Measurements from ENCODE around the gene RAB11FIP3. TPM values are rescaled to one million over a fixed set of nuclear protein-coding genes. Genes with fewer than 3 reads are reported as not detected.

Gene RAB11FIP3
- polyA plus RNA-seq, 1 of the 3 experiments (the other 2 are of a cell fraction), result 24.8 TPM

- peaks cover 0 to 27% of the 10 kb centered on the region in 2 experiments for H3K36me3 ChIP-seq (replicated peaks in 1 of 2; ENCODE audit: control insufficient read depth in 1 of 2, insufficient read depth in 2 of 2, low read length in 1 of 2)
- peaks cover 0 to 5% of the 10 kb centered on the region in 2 experiments; a peak in 1 of 4 replicates for H3K4me1 ChIP-seq (ENCODE audit: control insufficient read depth in 1 of 2, insufficient read depth in 2 of 2, low read depth in 1 of 2, low read length in 1 of 2)
- ChIA-PET CTCF (interaction anchor here (1.2 kb wide), 1 partner anchor 12 kb away, joined by 3 read pairs; no protein-coding TSS in a partner anchor), POLR2A (no interaction called here)
- H3F3A ChIP-seq (replicated peaks; ENCODE audit: insufficient read depth), result no peaks in the 10 kb centered on the region
- peaks cover 26% of the 10 kb centered on the region for H4K20me1 ChIP-seq (ENCODE audit: insufficient read depth)
- no peak overlapping the region for H3K4me2 ChIP-seq
- 92% methylated on average over 12 of the region's 34 CpGs for WGBS (ENCODE audit: low lambda C conversion rate)
- no peaks in the 10 kb centered on the region for H3K9me3 ChIP-seq
- H3K27ac ChIP-seq (ENCODE audit: low read depth in 2 of 2, low read length in 1 of 2), result no peak overlapping the region
- no peak overlapping the region for H3K9ac ChIP-seq
- DNase-seq, result no peak
- H3K27me3 ChIP-seq (ENCODE audit: insufficient read depth), result no peaks in the 10 kb centered on the region
- no peak overlapping the region for H2AFZ ChIP-seq (ENCODE audit: low read depth)
- TF ChIP-seq FOSL2 (IDR thresholded peaks at IDR 0.05; ENCODE audit: borderline replicate concordance, low read depth) (no peak), EZH2phosphoT487 (IDR thresholded peaks at IDR 0.05; ENCODE audit: borderline replicate concordance, low read depth) (no peak), TAF1 (IDR thresholded peaks at IDR 0.05; ENCODE audit: borderline replicate concordance, low read depth, low read length) (no peak), GABPA (IDR thresholded peaks at IDR 0.05; ENCODE audit: low read depth) (no peak)
- peaks cover 87% of the 10 kb centered on the region for H3K79me2 ChIP-seq (ENCODE audit: insufficient read depth)
- no peak overlapping the region for H3K4me3 ChIP-seq (ENCODE audit: low read depth in 2 of 2, low read length in 1 of 2)
- no peaks in the 10 kb centered on the region for H3K9me2 ChIP-seq
Observed at GRCh38 chr16:539901-540530, 114.6 kb downstream of the RAB11FIP3 start.

- Histone ChIP-seq H3K27ac (ENCODE audit: low read depth in 2 of 2, low read length in 1 of 2) (no peak overlapping the region; a peak in 1 of 4 replicates), H3K36me3 (replicated peaks in 1 of 2; ENCODE audit: control insufficient read depth in 1 of 2, insufficient read depth in 2 of 2, low read length in 1 of 2) (peaks cover 0 to 27% of the 10 kb centered on the region in 2 experiments), H3K4me1 (ENCODE audit: control insufficient read depth in 1 of 2, insufficient read depth in 2 of 2, low read depth in 1 of 2, low read length in 1 of 2) (peaks cover 0 to 5% of the 10 kb centered on the region in 2 experiments; a peak in 1 of 4 replicates), H3K79me2 (ENCODE audit: insufficient read depth) (peaks cover 80% of the 10 kb centered on the region), H3K4me2 (no peak overlapping the region), H3K4me3 (ENCODE audit: low read depth in 2 of 2, low read length in 1 of 2) (no peak overlapping the region), H3K27me3 (ENCODE audit: insufficient read depth) (no peaks in the 10 kb centered on the region), H2AFZ (ENCODE audit: low read depth) (no peak overlapping the region), H3K9me2 (no peaks in the 10 kb centered on the region), H4K20me1 (ENCODE audit: insufficient read depth) (peaks cover 26% of the 10 kb centered on the region; the same call in 1 of the 2 replicates), H3K9ac (no peak overlapping the region), H3K9me3 (no peaks in the 10 kb centered on the region), H3F3A (replicated peaks; ENCODE audit: insufficient read depth) (no peaks in the 10 kb centered on the region)
- POLR2A ChIA-PET, result no interaction called here
- no peak for TF ChIP-seq POLR2AphosphoS5 (IDR thresholded peaks at IDR 0.05; ENCODE audit: low read depth, low read length)
- no peak for TF ChIP-seq MXI1 (IDR thresholded peaks at IDR 0.05; ENCODE audit: low read depth, low read length)
- no peak for TF ChIP-seq JUND (IDR thresholded peaks at IDR 0.05)
- TF ChIP-seq NRF1 (IDR thresholded peaks at IDR 0.05; ENCODE audit: low read depth, low read length), result no peak
- TF ChIP-seq, protein P1, sequence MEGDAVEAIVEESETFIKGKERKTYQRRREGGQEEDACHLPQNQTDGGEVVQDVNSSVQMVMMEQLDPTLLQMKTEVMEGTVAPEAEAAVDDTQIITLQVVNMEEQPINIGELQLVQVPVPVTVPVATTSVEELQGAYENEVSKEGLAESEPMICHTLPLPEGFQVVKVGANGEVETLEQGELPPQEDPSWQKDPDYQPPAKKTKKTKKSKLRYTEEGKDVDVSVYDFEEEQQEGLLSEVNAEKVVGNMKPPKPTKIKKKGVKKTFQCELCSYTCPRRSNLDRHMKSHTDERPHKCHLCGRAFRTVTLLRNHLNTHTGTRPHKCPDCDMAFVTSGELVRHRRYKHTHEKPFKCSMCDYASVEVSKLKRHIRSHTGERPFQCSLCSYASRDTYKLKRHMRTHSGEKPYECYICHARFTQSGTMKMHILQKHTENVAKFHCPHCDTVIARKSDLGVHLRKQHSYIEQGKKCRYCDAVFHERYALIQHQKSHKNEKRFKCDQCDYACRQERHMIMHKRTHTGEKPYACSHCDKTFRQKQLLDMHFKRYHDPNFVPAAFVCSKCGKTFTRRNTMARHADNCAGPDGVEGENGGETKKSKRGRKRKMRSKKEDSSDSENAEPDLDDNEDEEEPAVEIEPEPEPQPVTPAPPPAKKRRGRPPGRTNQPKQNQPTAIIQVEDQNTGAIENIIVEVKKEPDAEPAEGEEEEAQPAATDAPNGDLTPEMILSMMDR (IDR thresholded peaks at IDR 0.05), result no peak
- TF ChIP-seq USF1 (IDR thresholded peaks at IDR 0.05; ENCODE audit: borderline replicate concordance, low read depth), result no peak
- CTCF ChIA-PET, result interaction anchor here (1.2 kb wide), 1 partner anchor 12 kb away, joined by 3 read pairs; no protein-coding TSS in a partner anchor
- no peak for DNase-seq
- 98% methylated on average over 8 of the region's 29 CpGs for WGBS (ENCODE audit: low lambda C conversion rate)
Observed at GRCh38 chr16:540645-541340, 115.3 kb downstream of the RAB11FIP3 start.
